K562 (cell line): ENCODE measurements around the gene HCN3. TPM values are rescaled to one million over a fixed set of nuclear protein-coding genes. Genes with fewer than 3 reads are reported as not detected.

Experiments used
- COPS2 ChIP-seq: fragments of 450-650 bp; conservative IDR thresholded peaks from 2 replicates; pipeline ENCODE4 v1.6.1; 2016; ENCODE audit warnings: mild to moderate bottlenecking, moderate library complexity
- DNMT1 ChIP-seq: fragments of 450-650 bp; IDR thresholded peaks from 2 replicates; pipeline ENCODE4 v1.6.1; 2016; ENCODE audit warnings: antibody characterized with exemption, mild to moderate bottlenecking
- EGR1 ChIP-seq: fragments of 450-650 bp; conservative IDR thresholded peaks from 2 replicates; pipeline ENCODE4 v1.6.1; 2017; ENCODE audit warnings: mild to moderate bottlenecking
- FOXA1 ChIP-seq: fragments of 450-650 bp; IDR thresholded peaks from 2 replicates; pipeline ENCODE4 v1.6.1; 2016; ENCODE audit warnings: mild to moderate bottlenecking, borderline replicate concordance
- GATA2 ChIP-seq: sonication (generic); formaldehyde crosslinking; IDR thresholded peaks from 2 replicates; pipeline ENCODE4 v1.4.0; 2020; ENCODE audit warnings: mild to moderate bottlenecking, missing genetic modification reagents
- HEY1 ChIP-seq: fragments of 250-450 bp; sonication (Bioruptor Pico); IDR thresholded peaks from 2 replicates; pipeline ENCODE4 v1.5.0; 2020; ENCODE audit warnings: mild to moderate bottlenecking, moderate library complexity, borderline replicate concordance
- HNRNPL ChIP-seq: fragments of 200-400 bp; formaldehyde crosslinking; IDR thresholded peaks from 2 replicates; pipeline ENCODE4 v1.6.1; 2017; ENCODE audit warnings: low read depth, mild to moderate bottlenecking, low read length
- JUND ChIP-seq, 2 experiments: IDR thresholded peaks; 2 replicates in 1 of 2; 3 replicates in 1 of 2; pipeline ENCODE4 v1.6.1; 2011; ENCODE audit warnings: borderline replicate concordance in 2 of 2, low read depth in 2 of 2, low read length in 2 of 2, improper control_type of control experiment in 1 of 2, missing biosample characterization in 1 of 2, missing genetic modification characterization in 1 of 2, missing genetic modification reagents in 1 of 2
- KDM1A ChIP-seq, 2 experiments: fragments of 450-650 bp; IDR thresholded peaks; 2 replicates each; pipeline ENCODE4 v1.6.1; 2016; ENCODE audit warnings: mild to moderate bottlenecking in 2 of 2
- MBD1 ChIP-seq: fragments of 250-450 bp; sonication (Bioruptor Pico); IDR thresholded peaks from 2 replicates; pipeline ENCODE4 v1.8.0; 2022; ENCODE audit warnings: inconsistent platforms
- MBD2 ChIP-seq: sonication (generic); IDR thresholded peaks from 2 replicates; pipeline ENCODE4 v1.6.1; 2016; ENCODE audit warnings: low read depth, borderline replicate concordance
- NCOA4 ChIP-seq: fragments of 450-650 bp; IDR thresholded peaks from 2 replicates; pipeline ENCODE4 v1.6.1; 2018; ENCODE audit warnings: mild to moderate bottlenecking; ENCODE audit not compliant: partially characterized antibody
- PRDM10 ChIP-seq: fragments of 450-650 bp; IDR thresholded peaks from 2 replicates; pipeline ENCODE4 v1.6.1; 2018; ENCODE audit not compliant: partially characterized antibody
- ZNF316 ChIP-seq: fragments of 450-650 bp; IDR thresholded peaks from 2 replicates; pipeline ENCODE4 v1.6.1; 2016
- ZNF41 ChIP-seq: fragments of 250-450 bp; sonication (Bioruptor Pico); conservative IDR thresholded peaks from 2 replicates; pipeline ENCODE4 v1.4.0; 2020; ENCODE audit warnings: mild to moderate bottlenecking
- polyA plus RNA-seq, 8 experiments: library from polyadenylated mRNA; depleted of rRNA in 4 of 8; stranded (reverse) in 5 of 8; unstranded in 3 of 8; fragments of >200 nt; fragmentation: Nextera tagmentation in 2 of 8; fragmentation: Illumina TruSeq in 1 of 8; extraction: Ambion mirVana in 2 of 8; extraction: Trizol in 1 of 8; gene quantifications; 2 replicates each; pipeline versions ENCODE4 v1.2.1 to v1.2.3, GENCODE V29; 2011 to 2014; ENCODE audit warnings: inconsistent platforms in 1 of 8, missing spikeins in 1 of 8
- total RNA-seq, 7 experiments: library from RNA; depleted of rRNA in 6 of 7; stranded (reverse); fragments of >200 nt in 6 of 7; fragmentation: Illumina TruSeq in 2 of 7; extraction: Trizol in 2 of 7; gene quantifications; 2 replicates each; pipeline versions ENCODE4 v1.2.1 to v1.2.3, GENCODE V29; 2011 to 2021; ENCODE audit warnings: low replicate concordance in 1 of 7
- TF ChIP-seq, protein P1 (sequence below): fragments of 450-650 bp; formaldehyde crosslinking; IDR thresholded peaks from 2 replicates; pipeline ENCODE4 v1.4.0; 2020; ENCODE audit warnings: mild to moderate bottlenecking, moderate library complexity
- TF ChIP-seq, protein P2 (sequence below): fragments of 450-650 bp; IDR thresholded peaks from 2 replicates; pipeline ENCODE4 v1.6.1; 2016; ENCODE audit warnings: missing biosample characterization, missing genetic modification characterization
- TF ChIP-seq, protein P3 (sequence below): sonication (generic); formaldehyde crosslinking; IDR thresholded peaks from 2 replicates; pipeline ENCODE4 v1.9.0; 2022; ENCODE audit warnings: mild to moderate bottlenecking, missing genetic modification reagents

The HCN3 gene
- total and polyA plus RNA-seq, 9 of the 15 experiments (the other 6 are each of a cell fraction or from before 2014, with no cell fraction given) = 0.91 to 9.7 (median 3.9) TPM

DNA sequence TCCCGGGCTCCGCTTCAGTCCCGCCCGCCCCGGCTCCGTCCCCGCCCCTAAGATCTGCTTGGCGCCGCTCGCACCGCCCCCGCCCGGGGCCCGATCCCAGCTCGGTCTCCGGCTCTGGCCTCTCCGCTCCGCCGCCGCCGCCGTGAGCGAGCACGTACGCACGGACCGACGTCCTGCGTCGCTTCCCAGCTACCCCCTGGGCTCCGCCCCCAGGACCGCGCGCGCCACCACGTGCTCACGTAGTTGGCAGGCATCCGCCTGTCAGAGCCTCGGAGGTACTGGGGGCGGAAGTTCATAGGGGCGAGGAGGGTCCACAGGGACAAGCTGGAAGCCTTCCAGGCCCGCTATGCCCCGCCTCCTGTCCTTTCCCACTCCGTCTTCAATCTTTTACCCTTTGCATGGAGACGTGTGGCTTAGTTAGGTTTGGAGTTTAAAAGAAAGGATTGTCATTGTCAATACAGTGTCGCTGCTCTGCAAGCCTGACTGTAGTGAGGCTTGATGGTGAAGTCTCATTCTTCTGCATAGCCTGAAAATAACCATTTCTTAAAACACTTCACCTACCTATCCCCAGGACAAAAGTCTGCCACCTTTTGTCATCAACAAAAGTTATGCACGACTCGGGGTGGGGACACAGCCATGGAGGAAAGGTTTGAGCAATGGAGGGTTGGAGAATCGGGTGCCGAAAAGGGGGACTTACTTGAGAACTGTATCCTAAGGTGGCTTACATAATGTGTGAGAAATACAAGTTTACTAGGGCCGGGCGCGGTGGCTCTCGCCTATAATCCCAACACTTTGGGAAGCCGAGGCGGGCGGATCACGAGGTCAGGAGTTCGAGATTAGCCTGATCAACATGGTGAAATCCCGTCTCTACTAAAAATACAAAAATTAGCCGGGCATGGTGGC lies 3.7 kb upstream of the HCN3 start, which contains the start of gene CLK2 (continued):
- TF ChIP-seq HNRNPL (no peak), ZNF316 (no peak), MBD2 (peak; percentile 60; the same call in 1 of the 2 replicates), FOXA1 (no peak), JUND (IDR thresholded peaks at IDR 0.05; ENCODE audit: borderline replicate concordance, low read depth, low read length) (no peak), JUND (tag; IDR thresholded peaks at IDR 0.05; ENCODE audit: borderline replicate concordance, low read depth, low read length) (no peak; the same call in 2 of the 3 replicates), MBD1 (CRISPR knock-in tag) (no peak), KDM1A (IDR thresholded peaks at IDR 0.05) (no peak), NCOA4 (no peak), COPS2 (no peak), EGR1 (peak; percentile 94), HEY1 (CRISPR knock-in tag) (no peak), PRDM10 (no peak), GATA2 (no peak), ZNF41 (CRISPR knock-in tag) (no peak), DNMT1 (no peak)
- TF ChIP-seq, protein P1, sequence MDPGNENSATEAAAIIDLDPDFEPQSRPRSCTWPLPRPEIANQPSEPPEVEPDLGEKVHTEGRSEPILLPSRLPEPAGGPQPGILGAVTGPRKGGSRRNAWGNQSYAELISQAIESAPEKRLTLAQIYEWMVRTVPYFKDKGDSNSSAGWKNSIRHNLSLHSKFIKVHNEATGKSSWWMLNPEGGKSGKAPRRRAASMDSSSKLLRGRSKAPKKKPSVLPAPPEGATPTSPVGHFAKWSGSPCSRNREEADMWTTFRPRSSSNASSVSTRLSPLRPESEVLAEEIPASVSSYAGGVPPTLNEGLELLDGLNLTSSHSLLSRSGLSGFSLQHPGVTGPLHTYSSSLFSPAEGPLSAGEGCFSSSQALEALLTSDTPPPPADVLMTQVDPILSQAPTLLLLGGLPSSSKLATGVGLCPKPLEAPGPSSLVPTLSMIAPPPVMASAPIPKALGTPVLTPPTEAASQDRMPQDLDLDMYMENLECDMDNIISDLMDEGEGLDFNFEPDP = no peak
- TF ChIP-seq, protein P2, sequence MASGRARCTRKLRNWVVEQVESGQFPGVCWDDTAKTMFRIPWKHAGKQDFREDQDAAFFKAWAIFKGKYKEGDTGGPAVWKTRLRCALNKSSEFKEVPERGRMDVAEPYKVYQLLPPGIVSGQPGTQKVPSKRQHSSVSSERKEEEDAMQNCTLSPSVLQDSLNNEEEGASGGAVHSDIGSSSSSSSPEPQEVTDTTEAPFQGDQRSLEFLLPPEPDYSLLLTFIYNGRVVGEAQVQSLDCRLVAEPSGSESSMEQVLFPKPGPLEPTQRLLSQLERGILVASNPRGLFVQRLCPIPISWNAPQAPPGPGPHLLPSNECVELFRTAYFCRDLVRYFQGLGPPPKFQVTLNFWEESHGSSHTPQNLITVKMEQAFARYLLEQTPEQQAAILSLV (tag) = no peak
- TF ChIP-seq, protein P3, sequence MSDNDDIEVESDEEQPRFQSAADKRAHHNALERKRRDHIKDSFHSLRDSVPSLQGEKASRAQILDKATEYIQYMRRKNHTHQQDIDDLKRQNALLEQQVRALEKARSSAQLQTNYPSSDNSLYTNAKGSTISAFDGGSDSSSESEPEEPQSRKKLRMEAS (CRISPR knock-in tag) = peak; percentile 98
